Neural crest cell (in vitro differentiated cells): ENCODE measurements around the gene ALKBH4. TPM values are rescaled to one million over a fixed set of nuclear protein-coding genes. Genes with fewer than 3 reads are reported as not detected.

ENCODE experiments used
- DNase-seq: peaks from one replicate; pipeline ENCODE4 v3.0.0; 2021; ENCODE audit warnings: low read depth, mixed read lengths, low spot score
- H3K27ac Mint-ChIP-seq: one replicate; pipeline ENCODE4 v1.8.0; 2021; ENCODE audit warnings: mild to moderate bottlenecking, mixed read lengths; ENCODE audit not compliant: unreplicated experiment
- H3K27me3 Mint-ChIP-seq: 2 replicates; pipeline ENCODE4 v1.8.0; 2021; ENCODE audit warnings: low read depth, mild to moderate bottlenecking, mixed read lengths
- H3K36me3 Mint-ChIP-seq: 2 replicates; pipeline ENCODE4 v1.8.0; 2021; ENCODE audit warnings: low read depth, mild to moderate bottlenecking, mixed read lengths
- H3K4me1 Mint-ChIP-seq: 2 replicates; pipeline ENCODE4 v1.8.0; 2021; ENCODE audit warnings: mixed read lengths
- H3K4me3 Mint-ChIP-seq: one replicate; pipeline ENCODE4 v1.8.0; 2021; ENCODE audit warnings: mild to moderate bottlenecking, mixed read lengths
- H3K9me3 Mint-ChIP-seq: 2 replicates; pipeline ENCODE4 v1.8.0; 2021; ENCODE audit warnings: mixed read lengths
- total RNA-seq: library from RNA; stranded (reverse); gene quantifications from 2 replicates; pipeline ENCODE4 v1.2.1, GENCODE V29; 2021
- TF ChIP-seq, protein P1 (sequence below): fragments of 200-600 bp; sonication (generic); conservative IDR thresholded peaks from 2 replicates; pipeline ENCODE4 v1.5.0; 2021; ENCODE audit warnings: antibody characterized with exemption, mild to moderate bottlenecking

Gene ALKBH4
- total RNA-seq, 1 donor from 2014 or later = 16.9 TPM

DNA sequence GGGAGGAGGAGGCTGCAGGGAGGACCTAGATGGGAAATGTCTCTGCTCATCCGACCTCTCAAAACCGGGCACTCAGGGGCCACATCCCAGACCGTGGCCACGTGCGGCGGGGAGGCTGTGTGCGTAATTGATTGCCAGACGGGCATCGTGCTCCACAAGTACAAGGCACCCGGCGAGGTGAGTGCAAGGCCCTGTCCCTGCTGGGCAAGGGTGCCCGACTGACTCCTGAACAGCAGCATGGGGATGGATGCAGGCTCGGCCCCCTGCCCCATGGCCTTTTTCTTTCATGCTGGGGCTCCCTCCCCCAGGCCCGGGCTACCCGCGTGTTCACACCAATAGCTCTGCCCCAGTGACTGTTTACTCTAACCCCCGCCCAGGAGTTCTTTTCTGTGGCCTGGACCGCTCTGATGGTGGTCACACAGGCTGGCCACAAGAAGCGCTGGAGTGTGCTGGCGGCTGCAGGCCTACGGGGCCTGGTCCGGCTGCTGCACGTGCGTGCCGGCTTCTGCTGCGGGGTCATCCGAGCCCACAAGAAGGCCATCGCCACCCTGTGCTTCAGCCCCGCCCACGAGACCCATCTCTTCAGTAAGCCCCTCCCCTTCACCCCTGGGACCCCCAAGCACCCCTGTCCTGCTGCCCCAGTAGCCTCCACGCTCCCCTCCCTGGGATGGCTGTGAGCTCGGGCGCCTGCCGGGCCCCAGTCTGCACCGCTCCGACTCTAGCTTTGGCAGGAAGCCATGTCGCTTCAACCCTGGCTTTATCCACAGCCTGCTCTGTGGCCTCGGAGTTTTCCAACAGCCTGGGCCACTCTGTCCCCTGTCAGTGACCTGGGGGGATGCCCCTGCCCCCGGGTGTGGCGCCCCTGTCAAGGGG, 4.1 kb upstream of the ALKBH4 start:
- H3K4me1 Mint-ChIP-seq = peaks cover 22% of the 10 kb centered on the region
- no peaks in the 10 kb centered on the region for H3K36me3 Mint-ChIP-seq
- TF ChIP-seq, protein P1, sequence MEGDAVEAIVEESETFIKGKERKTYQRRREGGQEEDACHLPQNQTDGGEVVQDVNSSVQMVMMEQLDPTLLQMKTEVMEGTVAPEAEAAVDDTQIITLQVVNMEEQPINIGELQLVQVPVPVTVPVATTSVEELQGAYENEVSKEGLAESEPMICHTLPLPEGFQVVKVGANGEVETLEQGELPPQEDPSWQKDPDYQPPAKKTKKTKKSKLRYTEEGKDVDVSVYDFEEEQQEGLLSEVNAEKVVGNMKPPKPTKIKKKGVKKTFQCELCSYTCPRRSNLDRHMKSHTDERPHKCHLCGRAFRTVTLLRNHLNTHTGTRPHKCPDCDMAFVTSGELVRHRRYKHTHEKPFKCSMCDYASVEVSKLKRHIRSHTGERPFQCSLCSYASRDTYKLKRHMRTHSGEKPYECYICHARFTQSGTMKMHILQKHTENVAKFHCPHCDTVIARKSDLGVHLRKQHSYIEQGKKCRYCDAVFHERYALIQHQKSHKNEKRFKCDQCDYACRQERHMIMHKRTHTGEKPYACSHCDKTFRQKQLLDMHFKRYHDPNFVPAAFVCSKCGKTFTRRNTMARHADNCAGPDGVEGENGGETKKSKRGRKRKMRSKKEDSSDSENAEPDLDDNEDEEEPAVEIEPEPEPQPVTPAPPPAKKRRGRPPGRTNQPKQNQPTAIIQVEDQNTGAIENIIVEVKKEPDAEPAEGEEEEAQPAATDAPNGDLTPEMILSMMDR = no peak
- H3K9me3 Mint-ChIP-seq = no peaks in the 10 kb centered on the region
- no peak overlapping the region for H3K27ac Mint-ChIP-seq
- peak overlapping the region; percentile 66 for H3K4me3 Mint-ChIP-seq
- no peaks in the 10 kb centered on the region for H3K27me3 Mint-ChIP-seq
- no peak for DNase-seq

DNA sequence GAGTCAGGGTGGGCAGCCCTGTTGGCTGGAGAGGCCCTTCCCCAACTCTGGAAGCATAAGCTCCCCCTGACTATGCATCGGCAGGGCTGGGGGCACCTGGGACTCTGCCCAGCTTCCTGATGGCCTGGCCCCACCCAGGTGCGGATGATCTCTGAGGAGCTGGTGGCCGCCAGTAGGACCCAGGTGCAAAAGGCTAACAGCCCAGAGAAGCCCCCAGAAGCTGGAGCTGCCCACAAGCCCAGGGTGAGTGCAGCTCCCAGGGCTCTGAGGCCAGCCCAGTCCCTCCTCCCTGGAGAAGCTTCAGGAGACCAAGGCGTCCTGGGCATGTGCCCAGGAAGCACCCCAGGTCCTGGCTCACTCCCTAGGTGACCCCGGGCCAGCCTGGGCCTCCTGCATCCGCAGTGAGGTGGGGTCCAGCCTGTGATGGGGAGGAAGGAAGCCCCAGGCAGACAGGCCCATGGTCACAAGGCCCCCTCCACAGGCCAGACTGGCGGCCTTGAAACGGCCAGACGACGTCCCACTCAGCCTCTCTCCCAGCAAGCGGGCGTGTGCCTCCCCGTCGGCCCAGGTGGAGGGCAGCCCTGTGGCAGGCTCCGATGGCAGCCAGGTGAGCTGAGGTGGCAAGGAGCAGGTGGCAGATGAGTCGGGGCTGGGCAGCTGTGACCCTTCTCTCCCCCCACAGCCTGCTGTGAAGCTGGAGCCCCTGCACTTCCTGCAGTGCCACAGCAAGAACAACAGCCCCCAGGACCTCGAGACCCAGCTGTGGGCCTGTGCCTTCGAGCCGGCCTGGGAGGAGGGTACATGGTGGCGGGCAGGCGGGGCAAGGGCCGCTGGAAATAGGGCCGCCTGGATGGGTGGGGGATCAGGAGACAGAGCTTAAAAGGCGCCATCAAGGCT, 3.2 kb upstream of the ALKBH4 start:
- no peak overlapping the region for H3K27ac Mint-ChIP-seq
- no peak for DNase-seq
- no peaks in the 10 kb centered on the region for H3K9me3 Mint-ChIP-seq
- TF ChIP-seq, protein P1 = no peak
- no peaks in the 10 kb centered on the region for H3K27me3 Mint-ChIP-seq
- no peaks in the 10 kb centered on the region for H3K36me3 Mint-ChIP-seq
- H3K4me1 Mint-ChIP-seq = peaks cover 24% of the 10 kb centered on the region
- no peak overlapping the region for H3K4me3 Mint-ChIP-seq

DNA sequence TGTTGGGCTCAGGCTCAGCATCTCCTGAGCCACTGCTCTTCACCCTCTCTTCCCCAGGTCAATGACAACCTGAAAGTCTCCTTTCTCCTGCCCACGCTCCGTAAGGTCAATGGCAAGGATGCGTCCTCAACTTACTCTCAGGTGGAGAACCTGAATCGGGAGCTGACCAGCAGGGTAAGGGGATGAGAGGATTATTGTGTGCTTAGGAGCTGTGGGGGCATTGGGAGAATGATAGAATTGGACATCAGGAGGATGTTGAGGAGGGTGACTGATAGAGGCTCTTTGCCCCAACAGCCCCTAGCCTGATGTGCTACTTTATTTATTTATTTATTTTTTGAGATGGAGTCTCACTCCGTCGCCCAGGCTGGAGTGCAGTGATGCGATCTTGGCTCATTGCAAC, 1.4 kb upstream of the ALKBH4 start:
- H3K4me1 Mint-ChIP-seq = peaks cover 24% of the 10 kb centered on the region

DNA sequence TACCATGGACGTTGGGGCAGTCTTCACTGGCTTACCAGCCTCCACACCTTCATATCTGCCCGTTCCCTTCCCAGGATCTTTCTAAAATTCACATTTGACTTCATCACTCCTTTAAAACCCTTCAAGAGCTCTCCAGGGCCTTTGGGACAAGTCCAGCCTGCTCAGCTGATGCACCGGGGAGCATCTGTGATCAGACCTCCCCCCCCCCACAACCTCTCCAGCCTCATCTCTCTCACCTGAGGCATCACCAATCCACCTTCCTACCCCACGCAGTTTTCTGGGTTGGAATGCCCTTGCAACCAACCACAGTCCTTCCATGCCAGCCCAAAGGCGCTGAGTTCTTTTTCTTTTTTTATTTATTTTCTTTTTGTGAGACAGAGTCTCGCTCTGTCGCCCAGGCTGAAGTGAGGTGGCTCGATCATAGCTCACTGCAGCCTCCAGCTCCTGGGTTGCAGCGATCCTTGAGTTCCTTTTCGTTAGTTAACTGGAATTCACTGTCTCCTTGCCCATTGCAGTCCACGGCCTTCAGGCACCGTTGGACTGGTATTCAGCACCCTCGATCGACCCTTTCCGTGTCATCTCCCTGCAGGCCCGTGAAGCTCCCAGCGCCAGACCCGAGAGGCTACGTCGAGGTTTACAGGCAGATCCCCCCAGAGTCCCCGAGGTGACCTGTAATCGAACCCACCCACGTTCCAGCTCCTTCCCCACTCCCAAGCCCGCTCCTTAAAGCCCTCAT, 654 bp downstream of the ALKBH4 start:
- no peak for DNase-seq
- peak overlapping the region; percentile 84 for H3K27ac Mint-ChIP-seq
- H3K4me1 Mint-ChIP-seq = peaks cover 24% of the 10 kb centered on the region
- no peaks in the 10 kb centered on the region for H3K27me3 Mint-ChIP-seq
- TF ChIP-seq, protein P1 = no peak
- peaks cover 3% of the 10 kb centered on the region for H3K36me3 Mint-ChIP-seq
- no peaks in the 10 kb centered on the region for H3K9me3 Mint-ChIP-seq
- H3K4me3 Mint-ChIP-seq = peak overlapping the region; percentile 97

More for the DNA sequence above, 1.4 kb upstream of the ALKBH4 start:
- H3K9me3 Mint-ChIP-seq = no peaks in the 10 kb centered on the region
- peaks cover 3% of the 10 kb centered on the region for H3K36me3 Mint-ChIP-seq
- peak overlapping the region; percentile 97 for H3K4me3 Mint-ChIP-seq
- no peaks in the 10 kb centered on the region for H3K27me3 Mint-ChIP-seq
- DNase-seq = no peak
- H3K27ac Mint-ChIP-seq = no peak overlapping the region
- TF ChIP-seq, protein P1 = no peak

DNA sequence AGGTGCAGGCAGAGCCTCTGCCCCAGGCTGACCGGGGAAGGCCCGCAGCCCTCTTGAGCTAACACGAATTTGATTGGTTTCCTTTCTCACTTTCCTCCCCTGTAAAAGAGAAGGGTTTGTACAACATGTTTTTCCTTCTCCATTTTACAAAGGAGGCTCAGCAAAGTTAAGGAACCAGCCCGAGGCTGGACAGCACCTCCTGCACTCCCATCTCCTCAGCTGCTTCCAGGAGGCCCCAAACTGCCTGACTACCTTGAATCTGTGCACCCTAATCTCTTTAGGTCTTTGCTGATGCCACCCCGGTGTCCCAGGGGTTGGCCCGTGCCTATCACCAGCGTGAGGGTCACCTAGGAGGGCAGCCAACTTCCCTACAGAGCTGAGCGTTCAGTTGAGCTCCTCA, 4.2 kb downstream of the ALKBH4 start:
- Mint-ChIP-seq H3K9me3 (no peaks in the 10 kb centered on the region), H3K4me1 (peaks cover 13% of the 10 kb centered on the region), H3K27ac (no peak overlapping the region), H3K4me3 (peak overlapping the region; percentile 71), H3K27me3 (no peaks in the 10 kb centered on the region), H3K36me3 (peaks cover 3% of the 10 kb centered on the region)
- TF ChIP-seq, protein P1 = no peak
- no peak for DNase-seq
